ENCODE results near the gene GALNS.

GRCh38 chr16:88807142-88807625 is 49.6 kb downstream of the GALNS start:
- TF ChIP-seq, protein P1, sequence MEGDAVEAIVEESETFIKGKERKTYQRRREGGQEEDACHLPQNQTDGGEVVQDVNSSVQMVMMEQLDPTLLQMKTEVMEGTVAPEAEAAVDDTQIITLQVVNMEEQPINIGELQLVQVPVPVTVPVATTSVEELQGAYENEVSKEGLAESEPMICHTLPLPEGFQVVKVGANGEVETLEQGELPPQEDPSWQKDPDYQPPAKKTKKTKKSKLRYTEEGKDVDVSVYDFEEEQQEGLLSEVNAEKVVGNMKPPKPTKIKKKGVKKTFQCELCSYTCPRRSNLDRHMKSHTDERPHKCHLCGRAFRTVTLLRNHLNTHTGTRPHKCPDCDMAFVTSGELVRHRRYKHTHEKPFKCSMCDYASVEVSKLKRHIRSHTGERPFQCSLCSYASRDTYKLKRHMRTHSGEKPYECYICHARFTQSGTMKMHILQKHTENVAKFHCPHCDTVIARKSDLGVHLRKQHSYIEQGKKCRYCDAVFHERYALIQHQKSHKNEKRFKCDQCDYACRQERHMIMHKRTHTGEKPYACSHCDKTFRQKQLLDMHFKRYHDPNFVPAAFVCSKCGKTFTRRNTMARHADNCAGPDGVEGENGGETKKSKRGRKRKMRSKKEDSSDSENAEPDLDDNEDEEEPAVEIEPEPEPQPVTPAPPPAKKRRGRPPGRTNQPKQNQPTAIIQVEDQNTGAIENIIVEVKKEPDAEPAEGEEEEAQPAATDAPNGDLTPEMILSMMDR (conservative IDR thresholded peaks at IDR 0.05), result no peak
- no peak for TF ChIP-seq EZH2 (IDR thresholded peaks at IDR 0.05; ENCODE audit: low read depth)
